DMS153 (cell line): Measurements from ENCODE around the gene SLC44A3.
A peak's percentile ranks its signal among the peaks of the same experiment; 100 is the strongest.

Source experiments
- DNase-seq: peaks from one replicate; lab custom pipeline; 2025; lab: John Stamatoyannopoulos, UW

SLC44A3 gene

DNA sequence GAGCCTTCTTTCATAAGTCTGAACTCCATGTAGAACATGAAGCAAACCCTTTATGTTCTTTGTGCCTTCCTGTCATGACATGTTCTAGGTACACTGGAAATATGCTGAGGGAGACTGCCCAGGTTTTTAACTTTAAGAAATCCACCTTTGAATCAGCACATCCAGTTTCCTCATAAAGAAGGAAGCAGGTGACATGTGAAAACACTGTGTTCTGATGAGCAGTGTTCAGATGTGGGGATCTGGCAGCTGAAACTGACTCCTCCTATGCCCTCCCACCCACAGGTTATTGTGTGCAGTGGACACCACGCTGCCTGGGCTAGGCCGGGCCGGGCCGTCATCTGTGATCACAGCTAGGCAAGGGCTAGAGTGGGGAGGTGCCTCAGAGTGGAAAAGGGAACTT, 55.6 kb downstream of the SLC44A3 start:
- no peak for DNase-seq

DNA sequence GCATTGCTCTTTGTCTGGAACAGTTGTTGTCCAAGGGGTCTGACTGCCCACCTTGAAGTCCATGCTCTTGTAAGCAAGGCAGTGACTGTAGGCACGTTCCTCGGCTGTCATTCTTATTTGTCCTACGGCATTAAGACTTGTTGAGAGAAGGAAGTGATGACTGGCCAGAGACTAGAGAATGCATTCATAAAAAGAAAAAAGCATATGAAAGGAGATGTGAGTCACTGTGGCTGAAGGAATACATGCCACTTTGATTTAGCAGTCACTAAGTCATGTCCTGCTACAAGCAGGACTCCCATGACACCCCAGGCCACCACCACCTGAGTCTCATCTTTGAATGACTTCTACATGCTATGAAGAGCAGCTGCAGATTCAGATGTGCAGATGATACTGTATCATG, 56.2 kb downstream of the SLC44A3 start:
- DNase-seq = no peak

GRCh38 chr1:94878329-94878728, 58.2 kb downstream of the SLC44A3 start:
- DNase-seq = no peak

DNA sequence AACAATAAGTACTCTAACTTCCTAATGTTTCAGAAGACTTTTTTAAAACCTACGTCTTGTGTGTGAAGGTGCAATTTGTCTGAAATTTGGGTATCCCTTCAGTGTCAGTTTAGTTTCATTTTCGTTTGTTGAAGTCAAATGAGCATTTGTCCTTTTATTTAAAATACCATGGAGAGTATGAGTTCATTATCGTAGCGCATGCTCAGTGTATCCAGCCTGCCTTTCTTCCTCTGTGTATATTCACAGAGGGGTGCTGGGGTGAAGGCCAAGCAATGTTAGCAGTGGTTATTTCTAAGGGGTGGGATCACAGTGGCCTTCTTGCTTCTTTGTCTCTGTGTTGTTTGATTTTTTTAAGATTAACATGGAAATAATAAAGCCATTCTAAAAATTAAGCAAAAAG, 63.5 kb downstream of the SLC44A3 start:
- no peak for DNase-seq

- peak; percentile 30 for DNase-seq
Measured at GRCh38 chr1:94884106-94884505, 63.9 kb downstream of the SLC44A3 start.

GRCh38 chr1:94884507-94884906, 64.3 kb downstream of the SLC44A3 start:
- no peak for DNase-seq

DNA sequence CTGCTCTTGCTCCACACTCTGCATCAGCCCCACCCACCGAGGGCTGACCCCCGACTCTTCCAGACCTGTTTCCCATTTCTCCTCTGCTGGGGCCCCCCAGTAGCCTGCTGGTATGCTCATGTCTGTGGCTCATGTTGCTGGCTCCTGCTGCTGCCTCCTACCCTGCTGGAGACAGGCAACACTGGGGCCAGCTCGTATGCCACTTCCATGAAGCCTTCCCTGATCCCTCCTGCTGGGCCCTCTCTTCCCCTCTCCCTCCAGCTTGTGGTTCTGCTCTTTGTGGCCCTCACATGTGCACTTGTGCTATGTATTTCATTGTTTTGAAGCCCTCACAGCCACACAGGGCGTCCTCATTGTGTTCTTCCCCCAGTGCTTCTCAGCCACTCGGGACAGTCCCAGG, 66.2 kb downstream of the SLC44A3 start:
- no peak for DNase-seq

DNA sequence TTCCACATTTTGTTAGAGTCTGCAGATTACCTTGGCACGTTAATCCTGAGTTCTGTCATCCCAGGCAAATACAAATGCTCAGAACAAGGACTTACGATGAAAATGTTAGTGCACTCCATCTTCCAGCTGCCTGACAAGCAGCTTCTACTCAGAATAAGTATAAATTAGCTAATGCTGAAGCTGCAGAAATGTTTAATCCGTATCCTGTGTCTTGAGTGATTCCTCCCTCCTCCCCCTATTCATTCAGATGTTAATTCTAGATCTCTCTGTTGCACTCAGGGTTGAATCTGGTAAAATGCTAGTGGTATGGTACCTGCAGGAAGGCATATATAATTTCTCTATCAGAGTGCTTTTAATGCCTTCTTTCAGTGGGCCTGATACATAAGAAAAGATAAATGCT, 66.9 kb downstream of the SLC44A3 start:
- no peak for DNase-seq

DNA sequence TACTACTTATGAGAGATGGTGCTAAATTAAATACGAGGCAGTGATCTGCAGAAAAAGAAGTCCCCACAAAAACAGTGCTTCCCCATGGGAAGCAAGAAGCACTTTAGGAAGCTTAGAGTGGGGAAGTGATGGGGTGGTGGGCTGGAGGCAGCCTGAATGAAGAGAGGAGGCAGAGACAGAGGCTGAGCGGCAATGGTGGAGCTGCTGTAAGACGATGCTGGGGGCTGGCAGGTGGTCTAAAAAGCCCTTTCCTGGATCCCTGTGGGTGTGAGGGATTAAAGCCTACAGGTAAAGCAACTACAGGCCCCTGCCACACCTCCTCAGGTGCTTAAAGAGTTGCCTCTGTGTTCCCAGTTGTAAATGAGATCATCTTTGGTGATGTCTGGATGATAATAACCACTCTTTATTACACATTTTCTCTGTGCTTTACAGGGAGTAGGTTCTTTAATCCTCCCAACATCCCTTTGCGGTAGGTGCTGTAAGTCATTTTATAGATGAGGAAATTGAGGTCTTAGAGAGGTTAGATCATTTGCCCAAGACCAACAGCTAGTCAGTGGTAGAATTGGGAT, 67.5 kb downstream of the SLC44A3 start:
- no peak for DNase-seq

DNA sequence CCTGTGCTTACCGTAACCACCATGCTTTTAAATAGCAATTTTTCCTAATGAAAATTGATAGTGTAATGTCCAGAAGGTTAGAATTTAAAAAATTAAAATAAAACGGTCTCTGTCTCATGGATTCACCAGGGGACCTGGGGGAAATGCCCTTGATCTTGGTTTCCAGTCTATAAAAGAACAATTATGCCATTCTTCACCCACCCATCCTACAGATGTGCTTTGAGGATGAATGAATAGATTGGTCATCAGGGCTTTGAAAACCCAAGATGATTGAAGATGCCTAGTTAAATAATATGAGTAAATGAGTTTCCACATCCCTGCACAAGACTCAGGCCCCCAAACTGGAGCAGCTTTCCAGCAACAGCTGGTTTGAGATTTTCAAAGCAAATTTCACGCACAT, 68.0 kb downstream of the SLC44A3 start:
- DNase-seq = no peak

- DNase-seq = no peak
Measured at GRCh38 chr1:94892604-94893254, 72.6 kb downstream of the SLC44A3 start.

GRCh38 chr1:94894630-94895029, 74.5 kb downstream of the SLC44A3 start:
- no peak for DNase-seq

GRCh38 chr1:94895518-94895917, 75.4 kb downstream of the SLC44A3 start:
- no peak for DNase-seq

DNA sequence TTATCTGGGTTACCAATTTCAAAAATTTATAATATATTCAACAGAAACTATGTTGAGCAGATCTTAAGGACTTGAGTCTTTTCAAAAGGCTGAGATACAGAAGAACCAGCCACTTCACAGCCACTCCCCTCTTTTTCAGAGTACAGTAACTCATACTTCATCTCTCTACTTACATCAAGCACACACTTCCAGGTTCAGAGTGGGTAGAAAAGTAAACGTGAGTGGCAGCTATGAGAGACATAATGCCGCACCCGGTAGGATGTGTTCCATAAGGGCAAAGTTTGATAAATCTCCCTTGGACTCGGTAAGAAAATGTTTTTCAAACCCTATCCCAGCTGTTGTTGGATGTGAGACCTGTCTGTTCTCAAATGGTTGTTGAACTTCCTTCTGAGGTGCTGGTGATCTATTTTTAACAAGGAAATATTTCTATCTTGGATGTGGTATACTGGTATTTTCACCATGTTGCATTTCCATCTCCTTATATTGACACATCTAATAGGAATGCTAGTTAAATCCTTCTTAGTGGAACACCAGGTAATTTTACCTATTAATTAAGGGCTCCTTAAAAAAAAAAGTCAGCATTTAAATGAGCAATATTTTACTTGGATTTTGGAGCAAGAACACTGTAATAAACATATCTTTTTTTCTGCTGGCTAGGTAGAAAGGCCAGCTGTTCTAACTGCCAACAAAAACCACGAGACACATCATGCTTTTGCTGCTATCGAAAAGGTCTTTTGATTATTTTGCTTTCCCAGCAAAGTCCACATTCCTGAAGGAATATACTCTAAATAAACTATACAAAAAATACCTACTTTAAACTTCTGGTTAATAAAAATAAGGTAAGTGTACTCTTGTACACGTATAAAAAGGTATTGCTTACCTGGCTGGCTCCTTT, 78.6 kb downstream of the SLC44A3 start:
- no peak for DNase-seq

- no peak for DNase-seq
Measured at GRCh38 chr1:94899756-94900155, 79.6 kb downstream of the SLC44A3 start.

DNA sequence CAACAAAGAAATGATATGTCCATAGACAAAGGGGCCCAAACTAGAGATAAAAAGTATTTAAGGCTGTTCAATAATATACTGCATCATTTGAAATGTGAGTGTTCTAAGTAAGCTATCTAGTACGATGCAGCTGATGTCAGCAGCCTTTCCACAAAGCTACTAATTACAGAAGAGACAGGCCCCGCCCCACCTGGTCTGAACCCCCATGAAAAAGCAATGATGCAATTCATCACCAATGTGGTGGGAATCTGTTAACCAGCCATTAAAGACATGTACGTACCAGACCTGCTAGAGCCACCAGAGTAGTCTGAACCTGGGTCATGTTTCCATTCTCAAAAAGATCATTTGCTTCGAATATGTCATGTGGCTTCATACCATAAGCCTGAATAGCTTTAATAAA, 81.7 kb downstream of the SLC44A3 start:
- DNase-seq = no peak

- no peak for DNase-seq
Measured at GRCh38 chr1:94903280-94904009, 83.3 kb downstream of the SLC44A3 start.

DNA sequence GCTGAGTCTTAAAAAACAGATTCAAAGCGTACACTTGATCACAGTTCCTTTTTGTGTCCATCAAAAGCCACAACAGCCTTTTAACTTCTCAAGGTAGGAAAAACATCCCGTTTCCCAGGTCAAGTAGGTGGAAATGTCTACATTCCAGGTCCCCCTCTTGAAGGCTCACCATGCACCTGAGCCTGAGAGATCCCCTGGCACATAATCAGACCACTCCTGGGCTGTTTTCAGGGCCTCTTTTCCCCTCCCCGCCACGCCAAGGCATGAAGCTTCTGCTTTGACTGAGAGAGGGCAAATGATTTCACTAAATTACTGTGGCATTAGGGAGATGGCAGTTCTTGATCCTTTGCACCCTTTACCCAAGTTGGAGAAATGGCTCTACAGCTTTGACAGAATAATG, 85.0 kb downstream of the SLC44A3 start:
- DNase-seq = no peak

- no peak for DNase-seq
Measured at GRCh38 chr1:94906382-94906781, 86.2 kb downstream of the SLC44A3 start.

DNA sequence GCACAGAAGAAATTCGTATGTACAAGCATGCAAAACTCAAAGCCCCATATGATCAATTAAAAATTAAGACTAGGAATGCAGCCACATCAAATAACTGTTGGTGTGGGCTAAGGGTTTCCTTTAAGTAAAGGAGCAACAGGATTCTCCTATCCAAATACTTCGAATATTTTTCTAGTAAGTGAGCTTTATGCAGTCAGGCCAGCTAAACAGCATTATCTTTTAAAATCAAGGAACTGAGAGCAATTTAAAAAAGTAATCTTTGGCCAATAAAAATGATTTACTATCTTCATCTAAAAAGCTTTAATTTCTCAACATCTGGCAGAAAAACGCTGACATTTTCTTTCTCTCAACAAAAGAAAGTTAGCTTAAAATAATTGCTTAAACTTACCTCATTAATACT, 87.0 kb downstream of the SLC44A3 start:
- DNase-seq = no peak

DNA sequence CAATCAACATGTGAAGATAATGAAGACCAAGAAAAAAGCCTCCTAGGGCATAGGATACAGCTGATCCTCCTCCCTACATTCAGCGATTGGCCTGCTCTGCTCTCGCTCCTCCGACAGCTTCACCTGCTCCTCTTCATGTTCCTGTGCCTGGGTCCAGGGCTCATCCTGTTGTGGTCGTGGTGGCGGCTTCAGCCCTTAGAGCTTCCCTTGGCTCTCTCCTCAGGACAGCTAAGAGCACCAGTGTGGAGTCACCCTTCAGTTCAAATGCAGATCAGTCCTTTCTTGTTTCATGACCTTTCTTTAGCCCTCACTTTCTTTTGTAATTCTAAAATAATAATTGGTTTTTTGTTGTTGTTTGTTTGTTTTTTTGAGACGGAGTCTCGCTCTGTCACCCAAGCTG, 88.0 kb downstream of the SLC44A3 start:
- DNase-seq = no peak

DNA sequence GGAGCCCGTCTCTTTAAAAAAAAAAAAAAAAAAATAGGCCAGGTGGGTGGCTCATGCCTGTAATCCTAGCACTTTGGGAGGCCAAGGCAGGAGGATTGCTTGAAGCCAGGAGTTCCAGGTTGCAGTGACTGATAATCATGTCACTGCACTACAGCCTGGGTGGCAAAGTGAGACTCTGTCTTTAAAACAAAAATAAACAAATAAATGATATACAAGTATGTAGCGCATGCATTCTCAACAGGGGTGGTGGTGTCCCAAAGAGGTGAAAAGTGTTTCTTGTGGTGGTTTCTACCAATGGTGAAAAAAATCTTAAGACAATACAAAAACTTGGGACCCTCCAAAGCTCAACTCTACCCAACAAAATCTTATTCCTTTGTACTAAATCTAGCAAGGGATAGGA, 88.8 kb downstream of the SLC44A3 start:
- no peak for DNase-seq

GRCh38 chr1:94909486-94909885, 89.3 kb downstream of the SLC44A3 start:
- no peak for DNase-seq
